Fibroblast of the conjunctiva (primary cell): ENCODE data around the gene SESN1.

Experiments
- DNase-seq: peaks from one replicate; pipeline ENCODE4 v3.0.0-alpha.2; 2010; ENCODE audit warnings: low read depth

The SESN1 gene

DNA sequence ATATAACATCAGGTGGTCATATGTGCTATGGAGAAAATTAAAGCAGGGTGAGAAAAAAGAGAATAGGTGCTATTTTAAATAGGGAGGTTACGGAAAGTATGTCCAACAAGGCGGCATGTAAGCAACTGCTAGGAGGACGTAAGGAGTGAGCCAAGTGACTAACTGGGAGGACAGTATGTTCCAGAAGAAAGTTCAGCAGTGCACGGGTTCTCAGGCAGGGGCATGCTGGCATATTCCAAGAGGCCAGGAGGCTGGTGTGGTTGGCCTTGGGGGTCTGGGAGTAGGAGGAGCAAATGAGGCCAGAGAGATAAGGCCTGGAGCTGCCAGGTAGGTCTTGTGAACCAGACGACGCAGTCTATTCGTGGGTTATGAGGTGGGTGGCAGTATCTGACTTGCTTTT, 134.0 kb downstream of the SESN1 start:
- peak; percentile 48 for DNase-seq

DNA sequence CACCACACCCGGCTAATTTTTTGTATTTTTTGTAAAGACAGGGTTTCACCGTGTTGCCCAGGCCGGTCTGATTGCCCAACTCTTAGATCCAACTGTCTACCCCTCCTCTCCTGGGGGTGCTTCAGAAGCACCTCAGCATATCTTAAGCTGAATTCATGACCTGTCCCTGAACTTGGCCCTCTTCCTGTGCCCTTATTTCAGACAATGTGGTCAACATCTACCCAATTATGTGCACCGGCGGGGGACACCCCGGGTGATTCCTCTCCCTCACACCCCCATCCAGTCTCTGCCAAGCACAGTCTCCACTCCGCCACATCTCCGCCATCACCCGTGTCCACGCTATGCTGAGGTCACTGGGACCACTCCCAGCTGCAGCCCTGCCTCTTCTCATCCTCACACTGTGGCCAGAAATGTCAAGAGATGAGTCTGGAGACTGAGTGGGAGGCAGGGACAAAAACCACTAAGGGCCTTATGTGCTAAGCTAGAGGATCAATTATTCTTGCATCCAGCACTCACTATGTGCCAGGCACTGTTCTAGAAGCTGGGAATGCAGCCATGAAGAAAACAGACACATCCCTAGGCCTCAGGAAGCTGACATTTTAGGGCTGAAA, 134.6 kb downstream of the SESN1 start:
- DNase-seq: no peak

DNA sequence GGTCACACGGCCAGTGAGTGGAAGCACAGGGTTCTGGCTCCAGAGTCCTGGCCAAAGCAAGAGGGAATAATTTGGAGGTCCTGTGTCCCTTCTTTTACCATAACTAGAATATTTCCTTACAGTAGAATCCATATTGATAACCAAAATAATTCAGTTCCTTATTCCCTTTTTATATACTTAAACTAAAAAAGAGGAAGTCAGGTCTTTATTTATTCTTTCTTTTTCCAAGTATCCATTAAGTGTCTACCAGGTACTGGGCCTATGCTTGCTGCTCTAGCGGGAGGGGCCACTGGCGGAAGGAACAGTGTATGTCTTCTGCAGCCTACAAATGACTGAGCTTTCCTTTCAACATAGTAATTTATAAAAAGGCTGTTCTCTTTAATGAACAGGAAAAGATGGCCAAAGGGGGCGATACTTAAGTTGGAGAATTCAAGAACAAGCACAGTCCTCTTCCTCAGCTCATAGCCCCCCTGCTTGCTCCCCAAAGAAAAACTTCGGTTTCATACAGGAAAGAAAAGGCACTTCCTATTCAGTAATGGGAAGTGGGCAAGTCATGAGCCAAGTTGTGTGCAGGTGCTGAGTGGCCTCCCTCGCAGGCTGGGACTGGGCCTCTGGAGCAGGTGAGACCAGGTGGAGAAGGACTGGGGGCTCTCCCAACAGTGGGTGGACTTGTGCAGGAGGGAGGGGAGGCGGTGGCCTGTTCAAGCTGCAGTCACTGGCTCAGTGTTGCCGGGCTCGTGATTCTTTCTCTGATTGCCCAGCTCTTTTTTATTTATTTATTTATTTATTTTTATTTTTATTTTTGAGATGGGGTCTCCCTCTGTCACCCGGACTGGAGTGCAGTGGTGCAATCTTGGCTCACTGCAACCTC, 135.5 kb downstream of the SESN1 start:
- DNase-seq: no peak

DNA sequence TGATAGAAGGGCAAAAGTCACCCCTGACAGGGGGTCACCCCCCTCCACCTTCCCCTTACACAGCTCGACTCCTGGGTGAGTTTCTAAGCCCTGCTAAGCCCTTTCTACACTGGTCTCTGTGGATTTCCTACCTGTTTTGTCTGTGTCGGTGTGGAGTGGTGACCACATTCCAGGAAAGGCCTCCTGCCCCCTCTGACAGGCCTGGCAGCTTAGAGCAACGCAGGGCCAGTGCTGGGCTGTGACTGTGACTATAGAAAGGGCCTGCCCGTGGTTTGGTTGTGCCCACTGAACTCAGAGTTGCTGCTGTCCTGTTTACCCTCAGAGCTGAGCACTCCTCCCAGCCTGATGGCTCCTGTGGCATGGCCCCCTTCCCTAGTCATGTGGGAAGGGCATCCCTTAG, 137.4 kb downstream of the SESN1 start:
- DNase-seq: no peak

DNA sequence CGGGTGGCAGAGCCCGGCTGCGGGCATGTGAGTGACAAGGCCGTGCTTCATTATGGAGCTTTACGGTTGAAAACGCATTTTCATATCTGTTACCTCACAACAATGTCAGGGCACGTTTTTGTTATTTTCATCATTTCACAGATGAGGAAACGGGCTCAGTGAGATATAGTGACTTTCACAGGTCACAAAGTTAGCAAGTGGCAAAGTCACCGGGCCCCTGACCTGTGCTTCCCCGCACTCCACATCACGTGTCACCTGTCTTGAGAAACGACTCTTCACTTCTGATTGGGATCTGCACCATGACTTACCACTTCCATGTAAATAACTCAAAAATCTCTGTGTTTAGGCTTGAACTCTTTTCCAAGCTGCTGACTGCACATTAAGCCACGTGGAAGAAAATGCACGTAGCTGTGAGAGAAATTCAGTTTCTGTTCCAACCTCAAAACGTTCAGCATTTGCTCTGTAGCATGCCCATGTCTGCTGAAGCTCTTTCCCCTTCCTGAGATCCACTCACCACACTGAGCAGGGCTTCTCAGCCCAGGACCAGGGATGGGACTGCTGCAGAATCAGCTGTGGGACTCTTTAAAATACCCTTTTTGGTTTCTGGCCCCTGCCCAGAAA, 139.2 kb downstream of the SESN1 start:
- no peak for DNase-seq

DNA sequence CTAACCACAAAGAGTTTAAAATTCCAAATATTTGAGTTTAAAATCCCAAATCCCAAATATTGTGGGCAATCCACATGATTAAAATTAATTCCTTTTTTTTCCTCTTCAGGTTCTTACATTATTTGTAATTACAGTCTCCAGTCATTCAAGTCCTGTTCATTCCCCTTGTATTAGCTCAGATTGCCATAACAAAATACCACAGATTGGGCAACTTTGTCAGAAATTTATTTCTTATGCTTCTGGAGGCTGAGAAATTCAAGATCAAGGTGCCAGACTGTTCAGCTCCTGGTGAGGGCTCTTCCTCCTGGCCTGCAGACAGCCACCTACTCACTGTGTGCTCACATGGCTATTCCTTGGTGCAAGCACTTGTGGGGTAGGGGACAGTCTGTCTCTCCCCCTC, 141.0 kb downstream of the SESN1 start:
- DNase-seq: no peak

DNA sequence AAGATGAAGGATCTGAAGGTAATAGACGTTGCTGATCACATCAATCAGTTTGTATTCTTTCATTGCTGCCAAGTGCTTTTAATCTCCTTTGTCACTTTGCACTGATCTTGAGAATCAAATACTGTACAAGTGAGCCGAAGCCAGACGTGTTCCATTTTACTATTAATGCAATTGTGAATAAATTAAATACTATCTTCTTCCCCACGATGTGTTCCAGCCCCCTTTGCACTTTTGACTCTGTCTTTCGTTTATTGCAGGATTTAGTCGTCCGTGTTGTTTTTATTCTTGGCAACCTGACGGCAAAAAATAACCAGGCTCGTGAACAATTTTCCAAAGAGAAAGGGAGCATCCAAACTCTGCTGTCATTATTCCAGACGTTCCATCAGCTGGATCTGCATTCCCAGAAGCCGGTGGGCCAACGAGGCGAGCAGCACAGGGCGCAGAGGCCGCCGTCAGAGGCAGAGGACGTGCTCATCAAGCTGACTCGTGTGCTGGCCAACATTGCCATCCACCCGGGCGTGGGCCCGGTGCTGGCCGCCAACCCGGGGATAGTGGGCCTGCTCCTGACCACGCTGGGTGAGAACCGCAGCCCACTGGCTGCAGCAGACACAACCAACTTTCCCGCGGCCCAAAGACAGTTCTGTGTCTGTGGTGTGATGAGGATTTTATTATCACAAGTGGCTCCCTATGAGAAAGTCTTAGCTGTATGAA, 141.7 kb downstream of the SESN1 start:
- no peak for DNase-seq

GRCh38 chr6:108951351-108951953, 143.2 kb downstream of the SESN1 start:
- DNase-seq: no peak

GRCh38 chr6:108948181-108948661, 146.4 kb downstream of the SESN1 start:
- no peak for DNase-seq

GRCh38 chr6:108947114-108947854, 147.4 kb downstream of the SESN1 start:
- DNase-seq: peak; percentile 75

DNA sequence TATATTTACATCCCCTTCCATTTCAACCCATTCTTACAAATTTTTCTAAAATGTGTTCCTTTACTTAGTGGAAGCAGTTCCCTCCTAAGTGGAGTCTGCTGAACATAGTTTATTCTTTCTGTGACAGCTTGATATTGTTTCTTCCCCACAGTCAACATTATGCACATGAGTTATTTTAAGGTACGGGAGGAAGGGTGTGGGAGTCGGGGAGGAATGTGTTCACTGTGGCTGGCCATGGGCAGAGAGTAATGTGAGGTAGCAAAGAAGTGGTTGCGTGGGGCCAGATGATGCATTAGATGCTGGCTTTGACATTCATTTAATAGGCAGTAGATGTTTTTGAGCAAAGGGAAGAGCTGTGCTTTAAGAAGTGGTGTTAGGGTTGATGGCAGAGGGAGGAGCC, 148.0 kb downstream of the SESN1 start:
- DNase-seq: no peak

DNA sequence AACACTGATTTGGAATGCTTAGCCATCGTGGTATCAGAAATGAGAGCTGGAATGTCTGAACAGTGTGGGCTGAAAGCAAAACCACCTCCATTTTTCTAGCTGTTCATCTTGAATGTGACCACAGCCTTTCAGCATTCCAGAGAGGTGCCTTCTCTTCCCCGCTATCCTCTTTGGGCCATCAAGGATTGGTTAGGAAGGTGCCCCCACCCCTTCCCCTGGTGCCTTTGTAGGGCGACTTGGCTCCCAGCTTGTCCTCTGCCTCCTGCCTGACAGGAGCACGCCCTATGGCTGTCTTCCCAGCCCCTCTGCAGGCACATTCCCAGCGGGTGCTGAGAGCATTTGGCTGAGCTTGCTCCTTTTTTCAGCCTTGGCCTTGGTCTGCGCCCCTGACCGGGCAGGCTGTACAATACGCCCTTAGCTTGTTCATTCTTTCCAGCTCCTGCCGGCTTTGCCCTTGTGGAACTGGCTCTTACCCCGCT, 148.9 kb downstream of the SESN1 start:
- DNase-seq: peak; percentile 39

GRCh38 chr6:108944707-108945680, 149.7 kb downstream of the SESN1 start:
- peak; percentile 66 for DNase-seq

- no peak for DNase-seq
These were observed 150.6 kb downstream of the SESN1 start for GRCh38 chr6:108944071-108944470.

GRCh38 chr6:108942556-108943492, 151.8 kb downstream of the SESN1 start:
- no peak for DNase-seq

GRCh38 chr6:108941859-108942258, 152.8 kb downstream of the SESN1 start:
- DNase-seq: no peak

GRCh38 chr6:108941281-108941680, 153.4 kb downstream of the SESN1 start:
- DNase-seq: no peak

GRCh38 chr6:108940741-108941140, 153.9 kb downstream of the SESN1 start:
- no peak for DNase-seq

GRCh38 chr6:108937170-108937569, 157.5 kb downstream of the SESN1 start:
- no peak for DNase-seq
